ENCODE measurements around the gene STK4.

Gene STK4

DNA sequence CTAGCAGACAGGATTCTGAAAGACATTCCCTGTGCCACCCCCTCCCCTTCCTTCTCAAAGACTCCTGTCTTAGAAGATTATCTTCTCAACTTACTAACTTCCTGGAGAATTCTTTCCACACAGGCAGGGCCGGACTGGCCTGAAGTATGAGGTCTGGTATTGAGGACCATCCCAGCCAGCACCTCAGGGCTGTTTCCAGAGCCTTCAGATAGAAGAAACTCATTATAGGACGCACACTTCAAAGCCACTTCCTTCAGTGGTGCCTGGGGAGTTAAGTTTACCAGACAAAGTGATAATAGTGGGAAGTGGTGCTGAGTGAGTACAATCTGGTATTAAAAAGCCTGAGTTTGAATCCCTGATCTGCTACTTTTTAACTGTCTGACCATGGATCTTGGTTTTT is 119.0 kb downstream of the STK4 start:
- DNase-seq (ENCODE audit: low read depth in 2 of 2), result no peak

DNA sequence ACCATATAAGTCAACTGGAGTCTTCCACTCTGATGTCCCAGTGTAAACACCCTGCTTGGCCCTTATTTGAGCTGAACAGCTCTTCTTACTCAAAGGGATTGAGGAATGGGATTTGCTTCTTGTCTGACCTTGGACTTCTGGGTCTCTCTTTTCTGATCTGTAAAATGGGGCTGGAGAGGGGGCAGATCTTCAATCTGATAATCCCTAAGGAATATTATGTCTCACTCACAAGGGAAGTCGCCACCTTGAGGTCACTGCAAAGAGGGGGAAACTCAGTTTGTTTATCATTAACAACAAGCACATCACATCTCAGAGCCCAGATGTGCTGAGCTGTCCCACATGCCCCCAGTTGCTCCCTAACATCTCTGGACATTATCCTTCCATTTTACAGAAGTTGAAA is 119.6 kb downstream of the STK4 start:
- DNase-seq (ENCODE audit: low read depth in 2 of 2), result no peak

DNA sequence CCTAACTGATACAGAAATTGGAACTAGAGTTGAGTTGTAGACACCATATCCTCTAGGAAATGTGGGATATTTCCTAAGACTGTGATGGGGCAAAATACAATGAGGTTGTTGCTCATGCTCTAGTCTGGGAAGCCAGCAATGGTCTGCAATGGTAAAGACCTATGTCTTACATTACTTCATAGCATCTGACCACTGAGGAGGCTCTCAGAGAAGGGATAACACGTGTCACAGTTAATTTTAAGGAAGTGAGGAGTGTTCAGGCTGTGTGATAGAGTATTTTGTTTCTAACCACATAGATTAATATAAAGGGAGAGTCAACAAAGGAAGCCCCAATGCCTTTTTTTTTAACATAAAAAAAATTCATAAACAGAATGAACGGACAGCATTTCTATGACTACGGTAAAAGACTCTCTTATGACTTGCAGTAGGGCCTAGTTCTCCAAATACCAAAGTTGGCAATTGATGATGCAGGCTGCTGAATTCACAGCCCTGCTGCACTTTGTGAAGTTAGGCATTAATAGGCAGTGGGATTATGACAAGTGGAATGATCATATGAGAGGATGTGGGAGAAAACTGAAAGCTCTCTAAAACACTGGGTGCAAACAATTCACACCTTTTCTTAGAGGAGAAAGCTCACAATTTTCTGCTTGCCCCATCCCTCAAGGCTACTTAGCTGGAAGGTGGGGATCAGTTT is 120.9 kb downstream of the STK4 start:
- DNase-seq (ENCODE audit: low read depth in 2 of 2), result no peak

DNA sequence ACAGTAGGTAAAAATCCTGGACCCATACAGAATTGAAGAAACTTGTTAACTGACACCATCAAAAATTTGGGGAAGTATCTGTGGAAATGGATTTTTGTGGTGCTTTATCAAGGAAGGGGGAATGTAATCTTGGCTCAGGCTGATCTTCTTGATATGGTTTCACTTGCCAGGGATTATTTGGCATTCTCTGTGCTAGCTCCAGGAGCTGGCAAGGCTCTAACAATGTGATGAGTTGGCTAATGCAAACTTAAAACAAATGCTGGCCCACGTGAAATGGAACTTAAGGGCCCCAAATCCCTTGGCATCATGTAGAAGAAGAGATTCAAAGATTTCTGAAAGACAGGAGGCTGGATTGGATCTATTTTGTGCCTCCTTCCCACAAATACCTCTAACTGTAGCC is 121.5 kb downstream of the STK4 start:
- DNase-seq (ENCODE audit: low read depth in 2 of 2), result no peak

DNA sequence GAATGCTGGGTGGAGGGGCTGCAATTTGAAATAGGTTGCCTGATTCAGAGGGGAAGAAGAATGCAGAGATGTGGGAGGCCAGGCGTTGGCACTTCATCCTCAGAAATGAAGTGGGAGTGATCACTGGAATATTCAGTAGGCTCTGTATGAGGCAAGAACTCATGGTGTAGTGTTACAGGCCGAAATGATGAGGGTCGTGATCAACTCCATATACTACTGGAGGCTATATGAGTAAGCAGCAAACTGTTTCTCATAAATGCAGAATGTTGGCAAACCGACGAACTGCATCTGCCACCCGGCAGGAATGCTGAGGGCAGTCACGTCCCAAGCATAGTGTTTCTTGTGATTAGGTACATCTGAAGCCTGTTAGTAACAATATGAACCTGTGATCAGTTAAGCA is 121.9 kb downstream of the STK4 start:
- DNase-seq (ENCODE audit: low read depth in 2 of 2), result peak; percentile 87 to 90

DNA sequence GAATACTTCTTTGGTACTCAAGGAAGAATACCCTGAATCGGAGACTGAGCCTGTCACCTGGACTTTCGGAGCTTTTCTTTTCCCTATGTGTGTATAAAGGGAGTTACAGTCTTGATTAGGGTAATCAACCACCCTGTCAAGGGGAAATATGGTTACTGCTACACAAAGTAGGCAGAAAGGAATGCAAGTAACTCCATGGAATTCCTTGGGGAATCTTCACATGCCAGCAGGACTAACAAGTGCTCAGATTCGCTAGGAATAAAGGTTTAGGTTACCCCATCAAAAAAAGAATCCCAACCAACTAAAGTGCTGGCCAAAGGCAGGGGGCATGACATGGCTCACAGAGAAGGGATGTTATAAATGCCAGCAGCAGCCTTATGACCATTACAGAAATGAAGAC is 124.2 kb downstream of the STK4 start:
- no peak for DNase-seq (ENCODE audit: low read depth in 2 of 2)

DNA sequence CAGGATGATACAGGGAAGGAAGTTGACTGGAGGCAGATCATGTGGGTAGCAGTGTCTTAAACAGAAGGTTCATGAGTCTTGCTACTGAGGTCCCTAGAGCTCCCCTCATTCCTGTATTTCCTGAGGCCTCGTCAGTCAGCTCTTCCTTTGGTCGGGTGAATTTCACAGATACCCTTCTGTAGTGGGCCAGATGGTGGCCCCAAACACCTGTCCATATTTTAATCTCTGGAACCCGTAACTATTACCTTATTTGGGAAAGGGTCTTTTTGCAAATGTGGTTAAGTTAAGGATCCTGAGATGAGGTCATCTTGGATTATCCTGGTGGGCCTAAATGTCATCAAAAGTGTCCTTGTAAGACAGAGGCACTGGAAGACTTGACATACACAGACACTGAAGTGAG is 125.1 kb downstream of the STK4 start:
- no peak for DNase-seq (ENCODE audit: low read depth in 2 of 2)

DNA sequence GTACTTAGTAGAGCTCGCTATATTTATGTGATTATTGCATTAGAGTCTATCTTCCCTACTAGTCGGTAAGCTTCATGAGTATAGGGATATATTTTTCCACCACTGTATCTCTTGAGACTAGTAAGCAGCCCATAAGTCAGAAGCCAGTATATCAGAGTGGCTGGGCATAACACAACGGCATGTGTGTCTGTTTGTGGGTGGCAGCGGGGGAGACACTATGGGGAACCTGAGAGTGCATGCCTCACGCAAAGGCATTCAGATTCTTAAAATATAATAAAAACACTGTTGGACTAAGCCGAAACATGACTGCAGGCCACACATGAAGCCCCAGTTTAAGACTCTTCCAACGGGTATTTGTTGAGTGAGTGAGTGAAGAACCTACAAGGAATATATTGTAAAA is 126.6 kb downstream of the STK4 start:
- no peak for DNase-seq (ENCODE audit: low read depth in 2 of 2)

DNA sequence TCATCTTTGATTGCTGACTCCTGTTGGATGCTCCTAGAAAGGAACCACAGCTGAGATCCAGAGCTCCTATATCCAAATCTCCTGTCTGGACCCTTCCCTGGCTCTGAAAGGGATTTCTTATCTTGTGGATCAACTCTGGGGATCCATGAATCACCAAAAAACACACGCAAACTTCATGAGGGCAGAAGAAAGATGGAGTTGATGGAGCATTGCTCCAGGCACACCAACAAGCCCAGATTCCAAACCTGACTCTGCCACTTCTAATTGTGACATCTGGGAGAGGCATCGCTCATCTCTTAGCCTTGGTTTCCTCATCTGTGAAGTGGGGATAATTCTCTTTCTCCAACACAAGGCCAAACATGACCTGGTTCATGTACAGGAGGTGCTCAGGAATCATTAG is 127.9 kb downstream of the STK4 start:
- no peak for DNase-seq (ENCODE audit: low read depth in 2 of 2)

DNA sequence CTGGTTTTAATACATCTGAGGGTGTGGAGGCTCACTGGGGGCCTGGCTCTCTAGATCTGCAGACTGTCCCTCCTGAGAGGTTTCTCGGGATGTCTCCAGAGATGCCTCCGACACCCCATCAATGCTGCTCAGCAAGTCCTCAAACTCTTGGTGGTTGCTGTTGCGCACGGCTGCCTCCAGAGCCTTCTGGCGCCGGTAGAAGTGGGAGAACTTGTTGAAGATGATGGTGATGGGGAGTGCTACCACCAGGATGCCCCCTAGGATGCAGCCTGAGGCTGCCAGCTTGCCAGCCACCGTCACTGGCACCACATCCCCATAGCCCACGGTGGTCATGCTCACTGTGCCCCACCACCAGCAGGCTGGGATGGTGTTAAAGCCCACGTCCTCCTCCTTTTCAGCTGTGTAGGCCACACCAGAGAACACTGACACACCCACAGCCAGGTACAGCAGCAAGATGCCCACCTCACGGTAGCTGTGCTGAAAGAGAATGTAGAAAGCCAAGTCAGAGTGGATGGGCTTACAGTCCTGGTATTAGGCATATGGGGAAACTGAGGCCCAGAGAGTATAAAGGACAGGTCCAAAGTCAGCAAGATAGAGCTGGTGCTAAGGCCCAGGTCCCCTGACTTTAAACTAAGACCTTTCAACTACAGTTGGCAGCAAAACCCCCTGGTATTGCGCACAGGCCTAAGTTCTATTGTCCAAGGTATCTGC is 128.7 kb downstream of the STK4 start:
- DNase-seq (ENCODE audit: low read depth in 2 of 2), result no peak

DNA sequence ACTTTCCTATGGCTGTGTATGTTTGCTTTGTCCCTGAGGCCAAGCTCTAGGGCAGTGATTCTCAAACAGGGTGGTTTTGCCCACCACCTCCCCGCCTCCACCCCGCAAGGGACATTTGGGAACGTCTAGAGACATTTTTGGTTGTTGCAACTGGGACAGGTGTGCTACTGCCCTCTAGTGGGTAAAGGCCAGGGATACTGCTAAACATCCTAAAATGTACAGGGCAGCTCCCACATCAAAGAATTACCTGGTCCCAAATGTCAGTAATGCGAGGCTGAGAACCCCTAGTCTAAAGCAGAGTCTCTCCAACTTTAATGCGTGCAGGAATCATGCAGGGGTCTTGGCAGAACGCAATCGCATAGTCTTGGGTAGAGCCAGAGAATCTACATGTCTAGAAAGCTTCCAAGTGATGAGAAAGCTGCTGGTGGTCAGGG is 129.5 kb downstream of the STK4 start:
- peak in 1 of 2 experiments; percentile 32 for DNase-seq (ENCODE audit: low read depth in 2 of 2)

DNA sequence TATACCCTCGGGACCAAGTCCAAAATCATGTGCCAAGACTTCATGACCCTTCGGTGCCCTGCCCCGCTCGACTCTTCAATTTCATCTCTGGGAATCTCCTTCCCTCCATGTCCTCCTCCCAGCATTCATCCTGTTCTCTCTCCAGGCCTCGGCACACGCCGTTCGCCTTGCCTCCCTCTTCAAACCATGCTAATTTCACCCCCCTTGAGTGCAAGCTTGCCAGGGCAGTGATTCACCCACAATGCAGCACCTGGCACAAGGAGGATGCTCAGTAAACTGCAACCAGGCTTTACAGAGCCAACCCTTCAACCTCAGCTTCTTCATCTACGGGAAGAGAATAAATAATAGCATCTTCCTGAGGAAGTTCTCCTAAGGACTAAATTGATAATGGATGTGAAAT is 130.5 kb downstream of the STK4 start:
- no peak for DNase-seq (ENCODE audit: low read depth in 2 of 2)

DNA sequence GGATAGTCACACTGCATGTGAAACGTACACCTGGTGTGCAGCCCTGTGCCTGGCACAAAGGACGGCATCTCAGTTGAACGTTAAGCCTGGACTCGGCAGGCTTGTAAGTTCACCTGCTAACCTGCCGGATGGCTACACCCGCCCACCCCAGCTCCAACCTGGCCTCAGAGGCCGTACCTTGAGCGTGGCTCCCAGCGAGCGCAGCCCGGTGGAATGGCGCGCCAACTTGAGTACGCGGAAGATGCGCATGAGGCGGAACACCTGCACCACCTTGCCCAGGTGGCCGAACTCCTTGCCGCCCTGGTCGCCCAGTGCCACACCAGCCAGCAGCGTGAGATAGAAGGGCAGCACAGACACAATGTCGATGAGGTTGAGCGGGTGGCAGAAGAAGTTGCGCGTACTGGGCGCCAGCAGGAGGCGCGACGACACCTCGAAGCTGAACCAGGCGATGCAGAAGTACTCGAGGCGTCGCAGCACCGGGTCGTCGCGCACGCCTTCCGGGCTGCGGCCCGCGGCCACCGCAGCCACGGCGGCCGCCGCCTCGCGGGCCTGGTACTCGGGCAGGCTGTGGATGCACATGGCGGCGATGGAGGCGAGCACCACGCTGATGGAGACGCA is 131.3 kb downstream of the STK4 start:
- DNase-seq (ENCODE audit: low read depth in 2 of 2), result no peak

DNA sequence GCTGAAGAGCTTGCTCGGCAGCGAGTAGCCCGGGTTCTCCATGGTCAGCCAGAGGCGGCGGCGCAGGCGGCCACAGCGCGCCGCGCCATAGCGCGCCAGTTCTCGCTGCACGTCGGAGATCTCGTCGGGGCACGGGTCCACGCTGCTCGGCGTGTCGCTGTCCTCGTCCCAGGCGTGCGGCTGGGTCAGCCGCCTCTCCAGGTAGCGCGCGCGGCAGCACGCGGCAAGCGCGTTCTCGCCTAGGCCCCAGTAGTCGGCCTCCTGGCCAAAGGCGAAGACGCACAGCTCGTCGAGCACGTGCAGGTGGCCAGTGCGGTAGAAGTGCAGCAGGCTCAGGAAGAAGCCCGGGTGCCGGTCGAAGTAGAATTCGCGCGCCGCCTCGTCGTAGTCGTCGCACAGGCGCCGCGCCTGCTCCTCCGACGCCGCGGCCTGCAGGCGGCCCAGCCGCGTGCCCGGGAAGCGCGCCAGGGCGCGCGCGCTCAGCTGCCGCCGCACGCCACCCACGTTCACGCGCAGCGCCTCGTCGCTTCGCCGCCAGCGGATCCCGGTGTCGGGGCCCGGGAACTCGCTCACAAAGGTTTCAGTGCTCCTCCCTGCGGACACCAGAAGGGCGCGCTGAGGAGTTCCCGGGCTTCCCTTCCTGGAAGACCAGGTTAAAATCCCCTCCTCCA is 131.9 kb downstream of the STK4 start:
- peak in 1 of 2 experiments; percentile 14 for DNase-seq (ENCODE audit: low read depth in 2 of 2)

DNA sequence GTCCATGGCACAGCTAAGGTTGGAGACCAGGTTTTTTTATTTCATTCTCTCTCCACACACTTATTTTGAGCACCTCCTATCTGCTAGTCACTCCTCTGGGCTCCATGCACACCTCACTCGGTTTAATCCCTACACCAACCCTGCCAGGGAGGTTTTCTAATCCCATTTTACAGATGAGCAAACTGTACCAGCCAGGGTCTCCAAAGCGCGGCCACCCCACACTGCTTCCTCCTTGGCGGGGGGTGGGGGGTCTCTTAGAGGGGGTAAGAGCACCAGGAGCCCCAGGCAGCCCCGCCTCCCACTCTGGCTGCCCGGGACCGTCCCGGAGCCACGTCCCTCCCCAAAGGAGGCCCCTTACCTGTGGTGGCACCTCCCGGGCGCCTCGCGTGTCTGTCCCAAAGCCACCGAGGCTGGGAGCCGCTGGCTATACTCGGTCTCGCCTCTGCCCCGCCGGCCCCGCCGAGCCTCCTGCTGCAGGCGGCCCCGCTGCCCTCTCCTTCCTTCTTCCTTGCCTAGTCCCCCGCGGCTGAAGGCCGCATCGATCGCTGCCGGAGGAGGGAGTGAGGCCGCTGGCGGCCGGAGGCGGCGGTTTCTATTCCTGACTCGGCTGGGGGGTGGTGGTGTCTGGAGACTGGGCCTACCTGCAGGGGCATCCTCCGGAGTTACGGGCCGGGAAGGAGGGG is 134.4 kb downstream of the STK4 start, which contains the start of gene KCNS1:
Gene KCNS1, minus strand, starts transcription at position 565 of the 683 bp plus-strand sequence. CDS start 1,891 bp downstream, outside the sequence.
- no peak for DNase-seq (ENCODE audit: low read depth in 2 of 2)

DNA sequence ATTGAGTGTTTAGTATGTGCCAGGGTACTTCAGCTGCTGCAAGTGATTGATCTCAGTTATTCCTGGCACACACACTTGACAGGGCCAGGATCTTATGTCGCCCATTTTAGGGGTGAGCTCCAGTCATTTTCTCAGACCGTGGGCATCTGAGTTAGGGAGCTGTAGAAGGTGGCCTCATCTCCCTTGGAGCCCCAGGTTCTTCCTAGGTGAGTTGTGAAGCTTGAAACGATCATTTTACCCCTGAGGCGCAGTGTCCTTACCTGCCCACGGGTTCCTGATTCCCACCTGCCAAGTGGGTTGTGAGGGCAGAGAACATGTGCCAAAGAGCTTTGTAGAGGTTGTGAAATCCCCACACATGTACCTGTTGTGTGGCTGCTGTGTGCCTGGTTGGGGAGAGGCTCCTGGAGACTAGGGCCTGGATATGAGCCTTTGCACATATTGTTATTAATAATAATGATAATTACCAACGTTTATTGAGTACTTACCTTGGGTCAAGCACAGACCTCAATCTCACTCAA is 135.1 kb downstream of the STK4 start:
- no peak for DNase-seq (ENCODE audit: low read depth in 2 of 2)

DNA sequence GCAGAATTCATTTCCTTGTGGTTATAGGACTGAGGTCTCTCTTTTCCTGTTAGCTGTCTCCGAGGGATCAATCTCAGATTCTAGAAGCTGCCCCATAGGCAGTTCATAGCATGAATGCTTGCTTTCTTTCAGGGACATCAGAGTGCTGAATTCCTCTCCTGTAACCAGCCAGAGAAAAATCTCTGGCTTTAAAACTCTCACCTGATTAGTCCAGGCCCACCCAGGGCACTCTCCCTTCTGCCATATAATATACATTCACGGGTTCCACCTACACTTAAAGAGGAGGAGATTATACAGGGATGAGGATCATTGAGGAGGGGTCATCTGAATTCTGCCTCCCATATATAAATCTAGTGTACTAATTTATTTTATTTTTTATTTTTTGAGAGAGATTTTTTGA is 136.8 kb downstream of the STK4 start:
- DNase-seq (ENCODE audit: low read depth in 2 of 2), result no peak

DNA sequence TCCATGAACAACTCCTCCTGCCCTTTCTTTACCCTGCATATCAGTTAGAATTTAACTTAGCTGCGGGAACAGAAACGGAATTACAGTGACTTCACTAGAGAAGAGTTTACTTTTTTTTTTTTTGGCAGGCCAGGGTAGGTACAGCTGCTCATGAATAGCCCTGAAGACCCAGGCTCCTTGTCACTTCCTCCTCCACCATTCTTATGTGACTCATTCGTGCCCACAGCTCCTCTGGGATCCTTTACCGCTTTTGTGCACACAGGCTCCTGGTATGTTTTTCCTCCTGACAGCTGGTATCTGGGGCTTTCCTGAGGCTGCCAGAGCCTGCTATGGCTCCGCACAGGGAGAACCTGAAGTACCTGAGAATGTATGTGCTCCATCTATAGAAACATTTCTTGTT is 138.5 kb downstream of the STK4 start:
- DNase-seq (ENCODE audit: low read depth in 2 of 2), result peak in 1 of 2 experiments; percentile 13

DNA sequence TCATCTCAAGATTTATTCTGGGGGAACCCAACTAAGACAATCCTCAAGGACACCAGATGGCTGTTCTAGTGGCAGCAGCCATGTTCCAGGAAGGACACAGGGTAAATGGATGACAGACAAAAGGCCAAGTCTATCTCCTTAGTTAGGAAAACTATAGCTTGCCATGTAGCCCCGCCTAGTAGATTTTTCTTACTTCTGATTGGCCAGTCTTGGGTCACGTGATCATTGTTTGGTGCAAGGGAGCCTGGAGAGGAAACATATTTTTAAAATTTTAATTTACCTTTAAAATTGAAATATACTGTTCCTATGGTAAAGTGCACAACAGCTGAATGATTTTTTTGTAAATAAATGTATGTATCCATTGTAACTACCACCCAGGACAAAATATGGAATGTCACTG is 139.0 kb downstream of the STK4 start:
- no peak for DNase-seq (ENCODE audit: low read depth in 2 of 2)

DNA sequence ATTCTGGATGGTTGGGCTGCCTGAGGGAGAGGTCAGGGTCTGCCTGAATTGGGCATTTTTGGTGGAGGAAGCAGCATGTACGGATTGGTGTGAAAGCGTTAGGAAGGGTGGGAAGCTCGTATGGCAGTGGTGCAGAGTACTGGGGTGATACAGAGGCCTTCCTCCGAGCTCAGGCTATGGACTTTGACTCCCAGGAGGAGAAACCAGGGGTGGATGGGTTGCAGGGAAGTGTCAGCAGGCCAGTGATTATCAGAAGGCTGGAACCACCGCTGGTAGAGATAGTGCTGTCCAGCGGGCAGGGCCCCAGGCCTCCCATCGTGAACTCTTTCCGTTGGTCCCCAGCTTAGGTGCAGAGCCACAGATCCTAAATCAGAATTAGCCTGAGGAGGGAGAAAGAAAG is 143.3 kb downstream of the STK4 start:
- no peak for DNase-seq (ENCODE audit: low read depth in 2 of 2)

DNA sequence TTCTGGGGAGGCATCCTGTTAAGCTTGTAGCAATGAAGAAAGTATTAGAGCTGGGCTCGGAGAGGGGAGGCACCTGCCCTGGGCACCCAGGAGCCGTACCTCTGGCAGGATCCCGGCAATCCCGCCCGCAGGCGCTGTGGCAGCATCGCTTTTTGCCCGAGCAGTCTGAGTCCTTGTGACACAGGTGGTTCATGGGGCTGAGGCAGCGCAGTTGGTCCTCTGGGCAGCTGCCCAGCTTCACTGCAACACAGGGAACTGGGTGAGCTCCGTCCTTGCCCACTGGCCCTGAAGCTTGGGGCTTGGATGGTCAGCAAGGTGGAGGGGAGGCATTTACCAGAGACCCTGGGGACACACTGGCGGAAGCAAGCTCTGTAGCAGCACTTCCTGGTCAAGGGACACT is 144.0 kb downstream of the STK4 start:
- DNase-seq (ENCODE audit: low read depth in 2 of 2), result no peak

DNA sequence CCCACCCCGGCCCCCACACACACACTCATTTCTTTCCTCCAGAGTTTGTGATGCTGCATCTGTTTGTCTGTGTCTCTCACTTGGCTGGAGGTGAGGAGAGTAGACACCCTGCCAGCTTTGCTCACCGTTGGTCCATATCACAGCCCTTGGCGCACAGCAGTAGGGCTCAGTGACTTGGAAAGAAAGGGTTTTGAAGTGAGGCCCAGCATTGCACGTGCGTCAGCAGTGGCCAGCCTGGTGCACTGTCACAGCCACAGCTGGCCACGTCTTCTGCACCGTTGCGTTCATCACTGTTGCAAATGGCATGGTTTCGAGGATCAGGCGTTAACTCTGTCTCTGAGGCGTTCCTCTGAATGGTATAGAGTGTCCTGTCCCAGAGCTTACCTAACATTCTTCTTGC is 145.0 kb downstream of the STK4 start:
- no peak for DNase-seq (ENCODE audit: low read depth in 2 of 2)

Measured in fibroblast of skin of left quadriceps (primary cell).